Breast epithelium (tissue), 4 donors: Measurements from ENCODE around the gene B3GAT3. TPM values are rescaled to one million over a fixed set of nuclear protein-coding genes. Genes with fewer than 3 reads are reported as not detected.
A peak's percentile ranks its signal among the peaks of the same experiment; 100 is the strongest.

Experiments
- DNase-seq, 2 donors: peaks; one replicate each; pipeline ENCODE4 v3.0.0-alpha.2; 2019; ENCODE audit warnings: low spot score in 2 of 2
- H3K27ac ChIP-seq, 2 donors: fragments of 200-600 bp; sonication (generic) in 1 of 2; one replicate each; pipeline ENCODE4 v1.5.1; 2016 to 2019; ENCODE audit warnings: mild to moderate bottlenecking in 1 of 2
- H3K27me3 ChIP-seq, 2 donors: fragments of 200-600 bp; sonication (generic) in 1 of 2; one replicate each; pipeline versions ENCODE4 v1.5.1 to v1.6.0; 2017 to 2019; ENCODE audit warnings: control low read depth in 1 of 2, mild to moderate bottlenecking in 1 of 2
- H3K36me3 ChIP-seq: fragments of 200-600 bp; one replicate; pipeline ENCODE4 v1.5.1; 2019
- H3K4me1 ChIP-seq, 2 donors: fragments of 200-600 bp; sonication (generic); one replicate each; pipeline ENCODE4 v1.5.1; 2016 to 2019; ENCODE audit warnings: control low read depth in 1 of 2
- H3K4me3 ChIP-seq, 3 donors: fragments of 200-600 bp; sonication (generic); 1 replicate in 2 of 3; 2 replicates in 1 of 3; pipeline ENCODE4 v1.5.1; 2016 to 2019; ENCODE audit warnings: mild to moderate bottlenecking in 3 of 3, moderate library complexity in 2 of 3
- H3K9me3 ChIP-seq, 2 donors: fragments of 200-600 bp; sonication (generic) in 1 of 2; one replicate each; pipeline ENCODE4 v1.5.1; 2016 to 2019; ENCODE audit warnings: control low read depth in 1 of 2
- CTCF ChIP-seq, 3 donors: fragments of 450-650 bp; IDR thresholded peaks; one replicate each; pipeline ENCODE4 v1.5.1; 2016 to 2017; ENCODE audit warnings: antibody characterized with exemption in 3 of 3, mild to moderate bottlenecking in 3 of 3, moderate library complexity in 3 of 3
- POLR2A ChIP-seq: fragments of 450-650 bp; IDR thresholded peaks from one replicate; pipeline ENCODE4 v1.6.1; 2016; ENCODE audit warnings: antibody characterized with exemption, mild to moderate bottlenecking, moderate library complexity
- POLR2AphosphoS5 ChIP-seq, 3 donors: sonication (generic); formaldehyde crosslinking; IDR thresholded peaks; one replicate each; pipeline ENCODE4 v1.6.1; 2017; ENCODE audit warnings: antibody characterized with exemption in 3 of 3
- intact Hi-C: fragments of 100-400 bp; cut with DNase I; formaldehyde crosslinking; loops from one replicate; pipeline ENCODE4 v1.15.1; 2023; ENCODE audit warnings: low total_unique reads
- total RNA-seq, 3 donors: library from RNA; depleted of rRNA; stranded (reverse); fragments of >200 nt; gene quantifications; one replicate each; pipeline ENCODE4 v1.1.0, GENCODE V29; 2016

B3GAT3 gene
- total RNA-seq, result 10 to 100 TPM; 19.0 to 38.0 (median 29.6) TPM

- intact Hi-C loops, result no loop called here
Observed at GRCh38 chr11:62621567-62622470, at the start of gene B3GAT3. B3GAT3 (minus strand) TSS chr11:62621986; CDS start chr11:62621947, 39 bp downstream.

GRCh38 chr11:62671236-62671607, 49.4 kb upstream of the B3GAT3 start:
- no peaks in the 10 kb centered on the region for H3K9me3 ChIP-seq
- no peak for DNase-seq
- no peaks in the 10 kb centered on the region for H3K27me3 ChIP-seq
- peak overlapping the region; percentile 77 to 84 (median 80) for H3K4me3 ChIP-seq
- H3K4me1 ChIP-seq, result peaks cover 10 to 22% of the 10 kb centered on the region in 2 donors
- H3K36me3 ChIP-seq, result no peaks in the 10 kb centered on the region
- H3K27ac ChIP-seq, result peak overlapping the region; percentile 90 to 93
- TF ChIP-seq POLR2A (no peak), CTCF (IDR thresholded peaks at IDR 0.05) (no peak), POLR2AphosphoS5 (IDR thresholded peaks at IDR 0.05) (no peak)
- intact Hi-C loops, result no loop called here

More at GRCh38 chr11:62621567-62622470, at the start of gene B3GAT3:
- H3K4me1 ChIP-seq, result peaks cover 3 to 7% of the 10 kb centered on the region in 2 donors
- H3K4me3 ChIP-seq, result peak within 1 kb of the TSS; percentile 60 to 92 (median 81)
- TF ChIP-seq CTCF (IDR thresholded peaks at IDR 0.05) (peak in 2 of 3 donors; percentile 19 to 38), POLR2AphosphoS5 (IDR thresholded peaks at IDR 0.05) (peak; percentile 84 to 99 (median 92)), POLR2A (peak; percentile 56)
- H3K27ac ChIP-seq, result peak within 1 kb of the TSS; percentile 88 to 91
- H3K36me3 ChIP-seq, result peaks cover 9% of the 10 kb centered on the region
- no peaks in the 10 kb centered on the region for H3K9me3 ChIP-seq
- peak; percentile 99 for DNase-seq
- H3K27me3 ChIP-seq, result no peaks in the 10 kb centered on the region

- Histone ChIP-seq H3K27me3 (no peaks in the 10 kb centered on the region), H3K4me3 (no peak overlapping the region), H3K4me1 (peaks cover 10 to 23% of the 10 kb centered on the region in 2 donors), H3K36me3 (no peaks in the 10 kb centered on the region), H3K27ac (no peak overlapping the region), H3K9me3 (no peaks in the 10 kb centered on the region)
- no peak for DNase-seq
- intact Hi-C loops, result no loop called here
- TF ChIP-seq CTCF (IDR thresholded peaks at IDR 0.05), result no peak
- no peak for TF ChIP-seq POLR2AphosphoS5 (IDR thresholded peaks at IDR 0.05)
- TF ChIP-seq POLR2A, result no peak
Observed at GRCh38 chr11:62669420-62670161, 47.8 kb upstream of the B3GAT3 start.

- no peaks in the 10 kb centered on the region for H3K36me3 ChIP-seq
- H3K27ac ChIP-seq, result peak overlapping the region in 1 of 2 donors; percentile 5
- H3K4me1 ChIP-seq, result peaks cover 10 to 19% of the 10 kb centered on the region in 2 donors
- H3K4me3 ChIP-seq, result peak overlapping the region in 1 of 3 donors; percentile 83
- no peak for TF ChIP-seq CTCF (IDR thresholded peaks at IDR 0.05)
- TF ChIP-seq POLR2A, result no peak
- no peaks in the 10 kb centered on the region for H3K9me3 ChIP-seq
- DNase-seq, result no peak
- no peaks in the 10 kb centered on the region for H3K27me3 ChIP-seq
- intact Hi-C loops, result no loop called here
Observed at GRCh38 chr11:62667460-62667859, 45.7 kb upstream of the B3GAT3 start.
